Mesendoderm (in vitro differentiated cells): Measurements from ENCODE around the gene DNAI1.

ENCODE experiments used
- DNase-seq: peaks from one replicate; pipeline ENCODE4 v3.0.0; 2013
- H2AK5ac ChIP-seq: 2 replicates; pipeline ENCODE4 v1.6.1; 2013; ENCODE audit warnings: low read length, inconsistent platforms
- H2BK120ac ChIP-seq: 2 replicates; pipeline ENCODE4 v1.6.1; 2013; ENCODE audit warnings: low read depth, mild to moderate bottlenecking, low read length, moderate library complexity, mixed read lengths
- H2BK15ac ChIP-seq: replicated peaks from 2 replicates; pipeline ENCODE4 v1.6.1; 2013; ENCODE audit warnings: low read depth, mild to moderate bottlenecking, moderate library complexity
- H2BK5ac ChIP-seq: 2 replicates; pipeline ENCODE4 v1.6.1; 2013; ENCODE audit warnings: low read length, inconsistent platforms
- H3K18ac ChIP-seq: 2 replicates; pipeline ENCODE4 v1.6.1; 2013; ENCODE audit warnings: mild to moderate bottlenecking, low read length, mixed read lengths
- H3K23ac ChIP-seq: one replicate; pipeline ENCODE4 v1.6.1; 2013; ENCODE audit warnings: low read length
- H3K27ac ChIP-seq: 2 replicates; pipeline ENCODE4 v1.5.1; 2013; ENCODE audit warnings: low read depth, mild to moderate bottlenecking, inconsistent platforms, low read length, moderate library complexity
- H3K27me3 ChIP-seq: 2 replicates; pipeline ENCODE4 v1.6.1; 2013; ENCODE audit warnings: low read length, control low read depth, mild to moderate bottlenecking, inconsistent platforms; ENCODE audit not compliant: insufficient read depth, poor library complexity
- H3K36me3 ChIP-seq: 2 replicates; pipeline ENCODE4 v1.6.1; 2013; ENCODE audit warnings: low read length, inconsistent platforms; ENCODE audit not compliant: control insufficient read depth, insufficient read depth
- H3K4ac ChIP-seq: one replicate; pipeline ENCODE4 v1.6.1; 2013; ENCODE audit warnings: low read depth, mild to moderate bottlenecking, low read length, moderate library complexity
- H3K4me1 ChIP-seq: 2 replicates; pipeline ENCODE4 v1.6.1; 2013; ENCODE audit warnings: low read depth, low read length, inconsistent platforms; ENCODE audit not compliant: control insufficient read depth
- H3K4me2 ChIP-seq: 2 replicates; pipeline ENCODE4 v1.6.1; 2013; ENCODE audit warnings: low read length
- H3K4me3 ChIP-seq: 2 replicates; pipeline ENCODE4 v1.5.1; 2013; ENCODE audit warnings: mild to moderate bottlenecking, low read length
- H3K56ac ChIP-seq: one replicate; pipeline ENCODE4 v1.6.1; 2013; ENCODE audit warnings: low read length
- H3K79me1 ChIP-seq: 2 replicates; pipeline ENCODE4 v1.6.1; 2013; ENCODE audit warnings: low read length, inconsistent platforms
- H3K79me2 ChIP-seq: 2 replicates; pipeline ENCODE4 v1.6.1; 2013; ENCODE audit warnings: mild to moderate bottlenecking, low read length; ENCODE audit not compliant: control insufficient read depth, insufficient read depth
- H3K9ac ChIP-seq: 2 replicates; pipeline ENCODE4 v1.6.1; 2013; ENCODE audit warnings: low read length, inconsistent platforms
- H4K5ac ChIP-seq: one replicate; pipeline ENCODE4 v1.6.1; 2013; ENCODE audit warnings: low read length
- H4K8ac ChIP-seq: one replicate; pipeline ENCODE4 v1.6.1; 2013; ENCODE audit warnings: low read depth, mild to moderate bottlenecking, control low read depth, low read length, moderate library complexity
- WGBS: extraction: QIAGEN DNeasy Blood & Tissue Kit; methylation state at CpG from one replicate; pipeline ENCODE4 v1.1.7; 2013; ENCODE audit warnings: low lambda C conversion rate, missing lambda C conversion rate; ENCODE audit not compliant: insufficient coverage; ENCODE audit errors: extremely low coverage; 5-methylcytosine and 5-hydroxymethylcytosine counted together

Gene DNAI1

GRCh38 chr9:34493972-34494535 lies 35.4 kb downstream of the DNAI1 start:
- Histone ChIP-seq H3K79me2 (no peaks in the 10 kb centered on the region), H3K9ac (no peak overlapping the region), H2BK120ac (no peak overlapping the region), H3K4me3 (no peak overlapping the region), H4K8ac (no peak overlapping the region), H3K4me2 (no peak overlapping the region), H3K79me1 (no peaks in the 10 kb centered on the region), H2BK15ac (no peak overlapping the region), H3K27ac (no peak overlapping the region), H3K23ac (no peak overlapping the region), H4K5ac (no peak overlapping the region), H3K56ac (no peak overlapping the region), H2AK5ac (no peak overlapping the region), H2BK5ac (no peak overlapping the region), H3K36me3 (no peaks in the 10 kb centered on the region), H3K27me3 (no peaks in the 10 kb centered on the region), H3K4me1 (no peaks in the 10 kb centered on the region), H3K18ac (no peak overlapping the region), H3K4ac (no peak overlapping the region)
- DNase-seq = peak; percentile 72
- no CpG with 5 or more reads among the region's 8 CpGs for WGBS

- Histone ChIP-seq H2BK5ac (no peak overlapping the region), H3K79me1 (no peaks in the 10 kb centered on the region), H3K4me3 (no peak overlapping the region), H3K23ac (no peak overlapping the region), H3K18ac (no peak overlapping the region), H3K4me1 (no peaks in the 10 kb centered on the region), H3K79me2 (no peaks in the 10 kb centered on the region), H2BK15ac (no peak overlapping the region), H3K27ac (no peak overlapping the region), H3K4ac (no peak overlapping the region), H2AK5ac (no peak overlapping the region), H3K27me3 (no peaks in the 10 kb centered on the region), H3K56ac (no peak overlapping the region), H4K5ac (no peak overlapping the region), H3K9ac (no peak overlapping the region), H3K4me2 (no peak overlapping the region), H2BK120ac (no peak overlapping the region), H4K8ac (no peak overlapping the region), H3K36me3 (no peaks in the 10 kb centered on the region)
- WGBS = no CpG with 5 or more reads among the region's 6 CpGs
- DNase-seq = peak; percentile 49
Measured at GRCh38 chr9:34496149-34496712, 37.6 kb downstream of the DNAI1 start.

DNA sequence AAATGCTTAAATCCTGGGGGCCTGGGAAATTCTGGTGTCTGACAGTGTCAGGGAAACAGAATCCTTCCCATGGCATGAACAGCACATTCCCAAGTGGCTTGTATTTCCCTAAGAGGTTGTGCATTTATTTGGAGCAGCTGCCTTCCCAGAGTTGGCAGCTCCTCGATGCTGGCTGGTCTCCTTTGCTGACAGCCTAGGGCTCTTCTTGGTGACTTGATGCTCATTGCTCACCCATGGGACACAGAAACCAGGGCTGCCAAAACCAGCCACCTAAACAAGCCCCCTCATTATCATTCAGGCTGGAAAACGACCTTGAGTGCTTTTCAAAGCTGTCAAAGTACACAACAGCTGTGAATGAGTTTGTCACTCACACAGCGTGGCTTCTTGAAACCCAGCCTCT lies 39.9 kb downstream of the DNAI1 start:
- Histone ChIP-seq H3K79me1 (no peaks in the 10 kb centered on the region), H3K18ac (no peak overlapping the region), H3K4ac (no peak overlapping the region), H3K4me1 (no peaks in the 10 kb centered on the region), H2AK5ac (no peak overlapping the region), H3K4me3 (no peak overlapping the region), H3K36me3 (no peaks in the 10 kb centered on the region), H3K27ac (no peak overlapping the region), H2BK5ac (no peak overlapping the region), H3K9ac (no peak overlapping the region), H4K5ac (no peak overlapping the region), H3K4me2 (no peak overlapping the region), H3K27me3 (no peaks in the 10 kb centered on the region), H3K56ac (no peak overlapping the region), H2BK15ac (no peak overlapping the region), H3K23ac (no peak overlapping the region), H2BK120ac (no peak overlapping the region), H4K8ac (no peak overlapping the region), H3K79me2 (no peaks in the 10 kb centered on the region)
- no CpG with 5 or more reads among the region's 3 CpGs for WGBS
- no peak for DNase-seq

DNA sequence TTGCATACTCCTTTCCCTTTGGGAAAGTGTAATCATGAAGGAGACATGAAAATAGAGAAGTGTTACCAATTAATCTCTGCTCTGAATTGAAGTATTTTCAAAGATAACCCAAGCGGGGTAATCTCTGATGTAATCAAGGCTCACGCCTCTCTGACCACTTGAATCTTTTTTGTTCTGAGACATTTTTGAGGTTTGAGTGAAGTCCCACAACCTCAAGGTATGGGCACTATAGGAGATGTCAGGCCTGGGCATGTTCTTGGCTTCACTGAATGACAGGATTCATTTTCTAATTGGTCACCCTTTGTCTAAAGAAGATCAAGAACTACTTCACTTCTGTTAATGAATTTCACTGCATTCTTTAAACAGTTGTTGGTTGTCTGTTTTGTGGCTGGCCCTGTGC lies 40.5 kb downstream of the DNAI1 start:
- Histone ChIP-seq H3K4me3 (no peak overlapping the region), H3K4me1 (no peaks in the 10 kb centered on the region)

GRCh38 chr9:34500623-34501267 lies 42.1 kb downstream of the DNAI1 start:
- DNase-seq = peak; percentile 60
- no peak overlapping the region for H3K4me2 ChIP-seq
- no CpG with 5 or more reads among the region's 6 CpGs for WGBS
- no peak overlapping the region for H2BK15ac ChIP-seq
- H4K5ac ChIP-seq = no peak overlapping the region
- H3K79me1 ChIP-seq = no peaks in the 10 kb centered on the region
- no peak overlapping the region for H4K8ac ChIP-seq
- no peak overlapping the region for H2BK120ac ChIP-seq
- no peak overlapping the region for H3K18ac ChIP-seq
- H3K56ac ChIP-seq = no peak overlapping the region
- H3K27me3 ChIP-seq = no peaks in the 10 kb centered on the region
- H3K36me3 ChIP-seq = no peaks in the 10 kb centered on the region
- no peak overlapping the region for H2BK5ac ChIP-seq
- H3K79me2 ChIP-seq = no peaks in the 10 kb centered on the region
- H3K4me1 ChIP-seq = no peaks in the 10 kb centered on the region
- no peak overlapping the region for H3K4ac ChIP-seq
- H3K9ac ChIP-seq = no peak overlapping the region
- H3K4me3 ChIP-seq = no peak overlapping the region
- no peak overlapping the region for H3K23ac ChIP-seq
- no peak overlapping the region for H3K27ac ChIP-seq
- no peak overlapping the region for H2AK5ac ChIP-seq

More for the DNA sequence above, 40.5 kb downstream of the DNAI1 start:
- Histone ChIP-seq H2AK5ac (no peak overlapping the region), H3K4me2 (no peak overlapping the region), H3K56ac (no peak overlapping the region), H3K23ac (no peak overlapping the region), H4K8ac (no peak overlapping the region), H3K18ac (no peak overlapping the region), H2BK5ac (no peak overlapping the region), H3K36me3 (no peaks in the 10 kb centered on the region), H4K5ac (no peak overlapping the region), H3K4ac (no peak overlapping the region), H3K27ac (no peak overlapping the region), H3K79me2 (no peaks in the 10 kb centered on the region), H3K27me3 (no peaks in the 10 kb centered on the region), H2BK15ac (no peak overlapping the region), H2BK120ac (no peak overlapping the region), H3K9ac (no peak overlapping the region), H3K79me1 (no peaks in the 10 kb centered on the region)
- DNase-seq = no peak
- WGBS = no CpG with 5 or more reads among the region's 2 CpGs
